ENCODE data around the gene ADARB1. TPM values are rescaled to one million over a fixed set of nuclear protein-coding genes. Genes with fewer than 3 reads are reported as not detected.

Gene ADARB1
- total RNA-seq, 2 donors from 2014 or later = 8.7 to 9.3 TPM

DNA sequence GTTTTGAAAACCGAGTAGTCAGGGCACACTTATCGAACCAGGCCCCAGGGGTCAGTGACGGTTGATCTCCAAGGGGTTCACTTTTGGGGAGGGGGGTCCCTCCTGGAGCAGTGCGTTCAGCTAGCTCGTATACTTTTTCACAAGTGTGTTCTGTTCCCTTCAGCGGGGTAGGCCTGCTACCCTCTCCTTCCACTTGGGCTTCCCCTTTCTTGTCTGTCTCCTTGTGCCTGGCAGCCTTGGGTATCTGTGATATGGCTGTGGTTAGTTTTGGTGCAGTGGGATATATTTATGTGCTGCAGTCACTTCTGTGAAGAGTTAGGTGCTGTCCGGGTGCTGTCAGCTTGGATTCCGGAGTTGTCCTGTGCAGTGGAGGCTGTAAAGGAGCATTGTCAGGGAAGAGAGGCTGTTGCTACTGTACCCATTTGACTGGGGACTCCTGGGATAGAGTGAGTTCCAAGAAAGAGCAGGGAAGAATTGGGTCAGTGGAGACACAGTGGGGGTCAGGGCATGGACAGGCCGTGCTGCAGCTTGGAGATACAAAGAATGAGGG, 29.7 kb downstream of the ADARB1 start:
- no peak overlapping the region for H3K9ac ChIP-seq (ENCODE audit: low read depth in 2 of 2, low read length in 2 of 2)
- no peak overlapping the region for H3K27ac ChIP-seq
- H3K4me1 ChIP-seq = peaks cover 13% of the 10 kb centered on the region
- intact Hi-C loops (cut with DNase I) = no loop called here
- H3K9me3 ChIP-seq = no peaks in the 10 kb centered on the region
- H3K27me3 ChIP-seq = no peaks in the 10 kb centered on the region
- no peak for DNase-seq
- no peaks in the 10 kb centered on the region for H3K36me3 ChIP-seq
- TF ChIP-seq, protein P1, sequence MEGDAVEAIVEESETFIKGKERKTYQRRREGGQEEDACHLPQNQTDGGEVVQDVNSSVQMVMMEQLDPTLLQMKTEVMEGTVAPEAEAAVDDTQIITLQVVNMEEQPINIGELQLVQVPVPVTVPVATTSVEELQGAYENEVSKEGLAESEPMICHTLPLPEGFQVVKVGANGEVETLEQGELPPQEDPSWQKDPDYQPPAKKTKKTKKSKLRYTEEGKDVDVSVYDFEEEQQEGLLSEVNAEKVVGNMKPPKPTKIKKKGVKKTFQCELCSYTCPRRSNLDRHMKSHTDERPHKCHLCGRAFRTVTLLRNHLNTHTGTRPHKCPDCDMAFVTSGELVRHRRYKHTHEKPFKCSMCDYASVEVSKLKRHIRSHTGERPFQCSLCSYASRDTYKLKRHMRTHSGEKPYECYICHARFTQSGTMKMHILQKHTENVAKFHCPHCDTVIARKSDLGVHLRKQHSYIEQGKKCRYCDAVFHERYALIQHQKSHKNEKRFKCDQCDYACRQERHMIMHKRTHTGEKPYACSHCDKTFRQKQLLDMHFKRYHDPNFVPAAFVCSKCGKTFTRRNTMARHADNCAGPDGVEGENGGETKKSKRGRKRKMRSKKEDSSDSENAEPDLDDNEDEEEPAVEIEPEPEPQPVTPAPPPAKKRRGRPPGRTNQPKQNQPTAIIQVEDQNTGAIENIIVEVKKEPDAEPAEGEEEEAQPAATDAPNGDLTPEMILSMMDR (IDR thresholded peaks at IDR 0.05) = no peak
- H3K4me3 ChIP-seq = no peak overlapping the region

DNA sequence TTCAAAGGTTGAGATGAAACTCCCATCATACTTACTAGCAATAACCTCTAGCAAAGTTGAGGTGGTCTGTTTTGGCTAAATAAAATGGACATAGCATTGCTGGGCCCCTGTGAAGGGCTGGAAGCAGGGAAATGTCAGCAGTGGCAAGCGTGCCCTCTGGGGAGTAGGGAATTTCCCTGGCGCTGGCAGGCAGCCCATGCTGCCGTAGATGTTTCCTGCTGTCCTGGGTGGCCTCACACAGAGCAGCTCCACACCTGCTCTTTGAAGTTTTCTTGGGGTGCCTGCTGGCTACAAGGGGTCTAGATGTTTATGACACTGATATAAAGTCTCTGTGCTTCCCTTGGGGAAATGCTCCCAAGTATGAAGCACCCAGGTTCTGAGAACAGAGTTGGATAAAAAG, 30.2 kb downstream of the ADARB1 start:
- no peak overlapping the region for H3K27ac ChIP-seq
- no peak overlapping the region for H3K4me3 ChIP-seq
- no peaks in the 10 kb centered on the region for H3K9me3 ChIP-seq
- DNase-seq = peak; percentile 68
- no peak overlapping the region for H3K9ac ChIP-seq (ENCODE audit: low read depth in 2 of 2, low read length in 2 of 2)
- peaks cover 13% of the 10 kb centered on the region for H3K4me1 ChIP-seq
- intact Hi-C loops (cut with DNase I) = no loop called here
- H3K36me3 ChIP-seq = no peaks in the 10 kb centered on the region
- H3K27me3 ChIP-seq = no peaks in the 10 kb centered on the region
- TF ChIP-seq, protein P1 (IDR thresholded peaks at IDR 0.05) = no peak

DNA sequence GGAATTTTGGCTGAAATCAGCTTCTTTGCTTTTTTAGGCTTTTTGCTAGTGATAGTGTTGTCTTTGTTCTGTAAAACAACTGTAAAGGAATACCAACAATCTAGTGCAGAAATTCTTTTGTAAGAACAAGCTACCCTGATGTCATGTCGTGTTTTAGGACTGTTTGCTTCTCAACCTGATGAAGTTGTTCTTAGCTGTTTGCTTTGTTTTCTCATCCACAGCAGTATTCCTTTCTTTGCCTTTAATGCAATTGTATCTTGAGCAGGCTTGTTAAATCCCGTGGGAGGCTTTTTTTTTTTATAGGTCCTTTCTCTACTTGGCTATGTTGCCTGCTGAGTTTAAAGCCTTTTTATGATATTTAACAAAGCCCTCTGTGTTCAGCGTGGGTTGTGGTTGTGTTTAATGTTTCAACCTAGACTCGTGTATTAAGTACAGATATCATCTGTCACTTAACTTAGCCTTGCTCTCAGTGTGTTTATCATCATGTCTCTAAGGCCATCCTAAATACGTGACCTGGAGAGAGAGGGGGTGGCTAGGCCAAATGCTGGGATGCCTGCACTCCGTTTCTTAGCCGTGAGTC, 31.6 kb downstream of the ADARB1 start:
- Histone ChIP-seq H3K9me3 (no peaks in the 10 kb centered on the region), H3K36me3 (no peaks in the 10 kb centered on the region), H3K27me3 (no peaks in the 10 kb centered on the region), H3K4me1 (peaks cover 13% of the 10 kb centered on the region), H3K9ac (ENCODE audit: low read depth in 2 of 2, low read length in 2 of 2) (no peak overlapping the region), H3K27ac (no peak overlapping the region), H3K4me3 (no peak overlapping the region)
- no peak for DNase-seq
- intact Hi-C loops (cut with DNase I) = no loop called here
- TF ChIP-seq, protein P1 (IDR thresholded peaks at IDR 0.05) = no peak

DNA sequence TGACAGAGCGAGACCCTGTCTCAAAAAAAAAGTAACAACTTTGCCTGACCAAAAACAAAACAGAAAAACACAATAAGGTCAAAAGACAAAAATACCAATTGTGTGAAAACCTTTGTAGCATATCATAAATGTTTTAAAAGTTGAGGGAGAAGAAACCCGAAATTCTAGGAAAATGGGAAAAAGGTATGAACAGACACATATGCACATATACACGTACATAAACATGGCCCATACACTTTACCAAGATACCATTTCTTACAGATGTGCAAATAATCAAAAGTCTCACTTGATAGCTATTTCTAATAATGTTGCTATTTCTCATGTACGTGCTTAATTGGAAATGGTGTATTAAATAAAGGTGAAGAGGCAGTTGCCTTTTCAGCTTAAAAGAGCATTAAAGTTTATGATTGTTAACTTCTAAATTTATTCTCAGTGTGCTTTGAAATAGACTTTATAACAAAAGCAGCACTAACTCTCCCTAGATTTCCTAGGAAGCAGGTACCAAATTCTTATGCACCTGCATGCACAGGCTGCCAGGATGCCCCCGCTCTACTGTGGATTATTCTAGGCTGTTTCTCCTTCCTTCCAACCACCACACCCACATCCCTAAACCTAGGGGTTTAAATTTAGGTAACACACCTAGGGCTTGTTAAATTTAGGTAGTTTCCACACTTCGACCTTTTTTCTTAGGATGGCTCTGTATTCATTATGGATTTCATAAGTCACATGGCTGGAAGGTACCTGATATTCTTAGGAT, 33.8 kb downstream of the ADARB1 start:
- Histone ChIP-seq H3K27ac (no peak overlapping the region), H3K4me1 (peaks cover 13% of the 10 kb centered on the region), H3K27me3 (no peaks in the 10 kb centered on the region), H3K9me3 (no peaks in the 10 kb centered on the region), H3K36me3 (no peaks in the 10 kb centered on the region), H3K9ac (ENCODE audit: low read depth in 2 of 2, low read length in 2 of 2) (no peak overlapping the region), H3K4me3 (no peak overlapping the region)
- TF ChIP-seq, protein P1 (IDR thresholded peaks at IDR 0.05) = no peak
- no peak for DNase-seq
- intact Hi-C loops (cut with DNase I) = no loop called here

DNA sequence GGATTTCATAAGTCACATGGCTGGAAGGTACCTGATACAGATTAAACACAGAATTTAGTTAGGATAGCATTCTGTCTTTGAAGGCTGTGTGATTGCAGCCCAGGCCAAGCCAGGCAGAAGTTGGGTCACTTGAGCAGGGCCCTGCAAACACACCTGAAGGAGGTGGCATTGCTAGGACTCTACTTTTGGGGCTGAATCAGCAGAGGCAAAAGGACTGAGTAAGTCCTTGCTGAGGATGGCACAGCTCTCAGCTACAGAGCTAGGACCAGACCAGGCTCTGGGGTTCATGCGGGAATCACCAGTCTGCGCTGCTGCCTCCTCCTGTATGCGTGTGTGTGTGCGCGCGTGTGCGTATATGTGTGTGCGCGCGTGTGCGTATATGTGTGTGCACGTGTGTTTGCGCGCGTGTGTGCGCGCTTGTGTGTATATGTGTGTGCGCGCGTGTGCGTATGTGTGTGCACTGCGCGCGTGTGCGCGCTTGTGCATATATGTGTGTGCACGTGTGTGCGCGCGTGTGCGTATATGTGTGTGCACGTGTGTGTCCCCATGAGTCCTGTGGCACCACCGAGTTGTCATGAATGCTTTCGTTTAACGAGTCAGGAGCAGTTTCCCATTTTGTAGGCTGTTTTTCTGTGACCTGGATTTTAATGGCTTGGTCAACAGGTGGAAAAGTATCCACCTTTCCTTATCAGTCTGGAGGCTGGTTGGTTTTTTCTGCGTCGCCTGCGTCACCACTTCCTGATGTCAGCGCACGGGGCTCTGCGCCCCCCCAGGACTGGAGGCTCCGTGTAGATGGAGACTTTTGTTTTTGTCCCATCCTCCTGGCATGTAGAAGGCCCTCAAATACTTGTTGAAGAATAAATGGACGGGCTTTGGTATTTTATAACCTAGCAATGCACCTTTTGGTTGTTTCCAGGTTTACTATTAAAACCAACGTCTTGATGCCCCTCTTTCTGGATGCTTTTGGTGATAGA, 34.7 kb downstream of the ADARB1 start:
- H3K4me1 ChIP-seq = peaks cover 12% of the 10 kb centered on the region
- H3K27me3 ChIP-seq = no peaks in the 10 kb centered on the region
- no peak overlapping the region for H3K27ac ChIP-seq
- H3K4me3 ChIP-seq = no peak overlapping the region
- H3K9ac ChIP-seq (ENCODE audit: low read depth in 2 of 2, low read length in 2 of 2) = no peak overlapping the region
- intact Hi-C loops (cut with DNase I) = no loop called here
- no peaks in the 10 kb centered on the region for H3K36me3 ChIP-seq
- no peaks in the 10 kb centered on the region for H3K9me3 ChIP-seq
- no peak for DNase-seq
- TF ChIP-seq, protein P1 (IDR thresholded peaks at IDR 0.05) = no peak
